Tibial nerve (tissue), 4 donors: ENCODE measurements around the gene STK33. TPM values are rescaled to one million over a fixed set of nuclear protein-coding genes. Genes with fewer than 3 reads are reported as not detected.

Source experiments
- DNase-seq, 2 donors: peaks; one replicate each; pipeline ENCODE4 v3.0.0-alpha.2; 2019; ENCODE audit warnings: low spot score in 2 of 2
- H3K27ac ChIP-seq, 4 donors: fragments of 200-600 bp; sonication (generic) in 3 of 4; one replicate each; pipeline ENCODE4 v1.5.1; 2017 to 2019; ENCODE audit warnings: mild to moderate bottlenecking in 1 of 4
- H3K27me3 ChIP-seq, 2 donors: fragments of 200-600 bp; sonication (generic) in 1 of 2; one replicate each; pipeline versions ENCODE4 v1.5.1 to v1.6.0; 2017 to 2019
- H3K36me3 ChIP-seq, 3 donors: fragments of 200-600 bp; sonication (generic); one replicate each; pipeline ENCODE4 v1.5.1; 2018 to 2019
- H3K4me1 ChIP-seq, 4 donors: fragments of 200-600 bp; sonication (generic) in 3 of 4; one replicate each; pipeline ENCODE4 v1.5.1; 2017 to 2019
- H3K4me3 ChIP-seq, 4 donors: fragments of 200-600 bp; sonication (generic) in 3 of 4; one replicate each; pipeline ENCODE4 v1.5.1; 2017 to 2019; ENCODE audit warnings: mild to moderate bottlenecking in 1 of 4, moderate library complexity in 1 of 4
- H3K9me3 ChIP-seq, 4 donors: fragments of 200-600 bp; sonication (generic) in 3 of 4; one replicate each; pipeline ENCODE4 v1.5.1; 2017 to 2019
- CTCF ChIP-seq, 5 experiments: fragments of 200-600 bp in 3 of 5; fragments of 450-650 bp in 2 of 5; sonication (generic) in 3 of 5; IDR thresholded peaks; one replicate each; pipeline ENCODE4 v1.5.1; 2016 to 2019; ENCODE audit warnings: antibody characterized with exemption in 5 of 5, mild to moderate bottlenecking in 3 of 5, moderate library complexity in 2 of 5
- EP300 ChIP-seq, 2 donors: sonication (generic); formaldehyde crosslinking; IDR thresholded peaks; one replicate each; pipeline ENCODE4 v1.6.1; 2017; ENCODE audit warnings: antibody characterized with exemption in 2 of 2, mild to moderate bottlenecking in 1 of 2
- POLR2A ChIP-seq, 2 donors: fragments of 450-650 bp; IDR thresholded peaks; one replicate each; pipeline ENCODE4 v1.6.1; 2017; ENCODE audit warnings: antibody characterized with exemption in 2 of 2, mild to moderate bottlenecking in 2 of 2, moderate library complexity in 2 of 2
- WGBS, 2 donors: methylation state at CpG; one replicate each; pipeline ENCODE4 v1.1.5; 2018; 5-methylcytosine and 5-hydroxymethylcytosine counted together
- total RNA-seq, 4 donors: library from RNA; depleted of rRNA; stranded (reverse); fragments of >200 nt; gene quantifications; one replicate each; pipeline ENCODE4 v1.1.0, GENCODE V29; 2016

Gene STK33
- total RNA-seq, 4 donors from 2014 or later = 3.6 to 6.8 (median 5.0) TPM

DNA sequence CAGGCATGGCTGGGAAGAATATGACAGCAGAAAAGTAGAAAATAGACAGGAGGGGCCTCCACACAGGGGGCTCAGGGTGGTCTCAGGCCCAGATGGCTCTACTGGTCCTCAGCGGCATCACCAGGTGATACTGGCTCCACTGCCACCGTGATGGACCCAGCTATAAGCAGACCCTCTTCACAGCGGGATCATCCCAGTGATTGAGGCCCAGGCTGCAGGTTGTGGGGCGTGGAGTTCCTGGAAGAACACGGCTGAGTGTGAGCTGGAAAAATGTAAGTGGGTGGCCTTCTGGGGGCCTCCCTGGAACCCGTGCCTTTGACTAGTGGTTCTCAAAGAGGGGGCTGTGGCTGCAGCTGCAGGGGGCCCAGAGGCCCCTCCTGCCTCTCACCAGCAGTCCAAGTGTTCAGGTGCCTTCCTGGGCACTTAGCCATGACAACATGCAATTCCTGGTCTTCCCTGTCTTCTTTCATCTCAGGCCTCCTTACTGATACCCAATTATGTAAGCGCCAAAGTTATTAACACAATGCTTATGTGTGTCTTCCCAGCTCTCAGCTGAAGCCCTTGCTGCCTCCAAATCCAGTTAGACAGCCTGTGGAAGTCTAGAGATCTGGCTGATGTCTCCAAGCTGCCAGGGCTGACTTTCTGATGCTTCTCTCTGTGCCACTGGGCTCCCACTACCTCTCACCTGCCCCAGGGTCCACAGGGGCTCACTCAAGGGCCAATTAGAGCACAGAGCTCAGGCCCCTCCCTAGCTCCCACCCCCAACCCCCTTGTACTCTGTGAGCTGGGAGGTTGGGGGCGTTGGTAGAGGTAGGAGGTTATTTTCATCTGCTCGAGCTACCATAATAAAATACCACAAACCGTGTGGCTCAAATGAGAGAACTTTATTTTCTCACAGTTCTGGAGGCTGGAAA, 220.3 kb downstream of the STK33 start:
- Histone ChIP-seq H3K4me3 (no peak overlapping the region), H3K27me3 (no peaks in the 10 kb centered on the region), H3K36me3 (no peaks in the 10 kb centered on the region), H3K4me1 (no peaks in the 10 kb centered on the region), H3K9me3 (no peaks in the 10 kb centered on the region), H3K27ac (no peak overlapping the region)
- TF ChIP-seq CTCF (IDR thresholded peaks at IDR 0.05) (no peak), EP300 (IDR thresholded peaks at IDR 0.05) (no peak), POLR2A (IDR thresholded peaks at IDR 0.05) (no peak)
- no peak for DNase-seq
- 77 to 83% methylated on average over 10 of the region's 10 CpGs for WGBS, 2 donors

- Histone ChIP-seq H3K27ac (no peak overlapping the region), H3K27me3 (no peaks in the 10 kb centered on the region), H3K4me3 (no peak overlapping the region), H3K9me3 (no peaks in the 10 kb centered on the region), H3K4me1 (no peaks in the 10 kb centered on the region), H3K36me3 (no peaks in the 10 kb centered on the region)
- TF ChIP-seq CTCF (IDR thresholded peaks at IDR 0.05) (no peak), EP300 (IDR thresholded peaks at IDR 0.05) (no peak), POLR2A (IDR thresholded peaks at IDR 0.05) (no peak)
- WGBS, 2 donors = 83 to 84% methylated on average over 11 to 12 of the region's 12 CpGs
- no peak for DNase-seq
Observed at GRCh38 chr11:8372641-8373381, 221.2 kb downstream of the STK33 start.

GRCh38 chr11:8371516-8371884, 222.5 kb downstream of the STK33 start:
- Histone ChIP-seq H3K4me3 (no peak overlapping the region), H3K27ac (no peak overlapping the region), H3K36me3 (no peaks in the 10 kb centered on the region), H3K9me3 (no peaks in the 10 kb centered on the region), H3K4me1 (no peaks in the 10 kb centered on the region), H3K27me3 (no peaks in the 10 kb centered on the region)
- TF ChIP-seq EP300 (IDR thresholded peaks at IDR 0.05) (no peak), POLR2A (IDR thresholded peaks at IDR 0.05) (no peak), CTCF (IDR thresholded peaks at IDR 0.05) (no peak)
- 54 to 65% methylated on average over 1 of the region's 1 CpG for WGBS, 2 donors
- DNase-seq = no peak

DNA sequence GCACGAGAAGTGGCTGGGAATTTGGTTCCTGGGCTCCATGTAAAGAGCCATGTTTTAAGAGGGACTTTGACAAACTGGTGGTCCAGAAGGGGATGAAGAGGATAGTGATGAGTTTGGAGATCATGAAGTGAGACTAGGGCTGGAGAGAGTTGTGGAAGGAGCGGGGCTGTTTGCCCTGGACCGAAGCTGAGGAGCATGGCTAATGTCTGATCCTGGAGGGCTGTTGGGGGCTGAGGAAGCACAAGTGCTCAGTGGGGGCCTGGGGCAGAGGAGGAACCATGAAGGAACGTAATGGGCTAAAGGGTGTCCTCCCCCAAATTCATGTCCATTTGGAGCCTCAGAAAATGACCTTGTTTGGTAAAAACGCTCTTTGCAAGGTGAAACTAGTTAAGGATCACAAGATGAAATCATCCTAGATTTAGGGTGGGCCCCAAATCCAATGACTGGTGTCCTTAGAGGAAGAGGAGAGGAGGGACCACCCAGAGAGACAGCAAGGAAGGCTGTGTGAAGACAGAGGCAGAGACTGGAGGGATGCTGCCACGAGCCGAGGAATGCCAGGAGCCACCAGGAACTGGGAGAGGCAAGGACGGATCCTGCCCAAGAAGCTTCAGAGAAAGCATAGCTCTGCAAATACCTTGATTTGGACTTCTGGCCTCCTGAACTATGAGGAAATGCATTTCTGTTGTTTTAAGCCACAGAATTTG, 223.1 kb downstream of the STK33 start:
- H3K27ac ChIP-seq = no peak overlapping the region
- H3K9me3 ChIP-seq = no peaks in the 10 kb centered on the region
- H3K4me1 ChIP-seq = no peaks in the 10 kb centered on the region
- no peak overlapping the region for H3K4me3 ChIP-seq
- TF ChIP-seq CTCF (IDR thresholded peaks at IDR 0.05) (no peak), POLR2A (IDR thresholded peaks at IDR 0.05) (no peak), EP300 (IDR thresholded peaks at IDR 0.05) (no peak)
- H3K27me3 ChIP-seq = no peaks in the 10 kb centered on the region
- WGBS, 2 donors = 87 to 94% methylated on average over 8 of the region's 8 CpGs
- H3K36me3 ChIP-seq = no peaks in the 10 kb centered on the region
- DNase-seq = no peak
